NCI-H2196 (cell line): Measurements from ENCODE around the gene CD160.
"Not testable (repeated sequence)": the region's sequence is repeated elsewhere in the genome, so short reads cannot be mapped to it uniquely, and the experiment has no call there.

Experiments used
- DNase-seq: peaks from one replicate; lab custom pipeline; 2025; ENCODE audit not compliant: unreplicated experiment; lab: John Stamatoyannopoulos, UW

The CD160 gene

DNA sequence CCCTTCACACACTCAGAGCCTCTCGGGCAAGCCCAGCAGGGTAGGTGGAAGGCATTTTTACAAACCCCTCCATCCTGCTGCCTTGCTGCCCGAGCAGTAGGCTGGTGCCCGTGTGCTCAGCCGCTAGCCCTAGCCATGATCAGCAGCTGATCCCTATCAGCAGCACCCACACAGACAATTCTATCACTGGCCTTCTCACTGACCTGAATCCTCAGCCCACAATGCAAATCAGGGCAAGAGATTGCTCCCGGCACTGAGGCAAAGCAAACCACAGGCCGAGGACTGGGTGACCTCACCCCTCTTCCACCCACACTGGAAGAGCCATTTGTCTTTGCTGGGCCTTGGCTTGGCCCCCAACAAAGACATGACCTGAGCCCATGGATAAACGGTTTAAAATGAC, 11.2 kb upstream of the CD160 start:
- DNase-seq, result no peak

DNA sequence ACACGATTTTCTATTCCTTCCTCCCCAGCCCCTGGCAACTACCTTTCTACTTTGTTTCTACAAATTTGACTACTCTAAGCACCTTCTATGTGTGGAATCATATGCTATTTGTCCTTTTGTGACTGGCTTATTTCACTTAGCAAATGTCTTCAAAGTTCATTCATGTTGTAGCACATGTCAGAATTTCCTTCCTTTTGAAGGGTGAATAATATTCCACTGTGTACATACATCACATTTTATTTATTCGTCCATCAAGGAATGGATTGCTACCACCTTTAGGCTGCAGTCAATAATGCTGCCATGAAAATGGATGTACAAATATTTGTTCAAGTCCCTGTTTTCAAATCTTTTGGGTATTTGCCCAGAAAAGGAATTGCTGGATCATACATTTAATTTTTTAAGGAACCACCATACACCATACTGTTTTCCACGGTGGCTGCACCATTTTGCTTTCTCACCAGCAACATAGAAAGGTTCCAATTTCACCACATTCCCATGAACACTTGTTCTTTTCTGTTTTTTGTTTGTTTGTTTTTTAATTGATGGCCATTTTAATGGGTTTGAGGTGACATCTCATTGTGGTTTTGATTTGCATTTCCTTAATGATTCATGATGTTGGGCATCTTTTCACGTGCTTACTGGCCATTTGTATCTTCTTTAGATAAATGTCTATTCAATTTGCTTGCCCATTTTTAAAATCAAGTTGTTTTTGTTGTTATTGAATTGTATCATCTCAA, 8.8 kb upstream of the CD160 start:
- DNase-seq, result no peak

DNA sequence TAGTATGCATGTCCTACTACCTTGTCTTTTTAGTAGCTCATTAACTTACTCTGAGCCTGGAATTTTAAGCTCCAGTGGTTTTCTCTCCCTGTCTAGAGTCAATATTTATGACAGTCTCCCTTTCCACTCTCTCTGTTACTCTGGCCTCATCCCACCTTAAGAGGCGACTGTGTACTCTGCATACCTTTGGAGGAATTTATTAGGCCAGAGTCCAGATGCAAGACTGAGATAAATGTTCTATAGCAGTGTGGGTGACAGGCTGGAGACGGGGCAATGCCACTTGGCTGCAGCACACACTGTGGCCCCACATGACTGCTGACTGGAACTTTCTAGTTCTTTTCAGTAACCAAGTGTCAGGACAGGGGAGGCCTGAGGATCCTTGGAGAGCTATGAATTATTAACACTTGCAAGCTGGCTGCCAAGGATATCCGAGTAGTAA, 8.1 kb upstream of the CD160 start:
- DNase-seq, result no peak

DNA sequence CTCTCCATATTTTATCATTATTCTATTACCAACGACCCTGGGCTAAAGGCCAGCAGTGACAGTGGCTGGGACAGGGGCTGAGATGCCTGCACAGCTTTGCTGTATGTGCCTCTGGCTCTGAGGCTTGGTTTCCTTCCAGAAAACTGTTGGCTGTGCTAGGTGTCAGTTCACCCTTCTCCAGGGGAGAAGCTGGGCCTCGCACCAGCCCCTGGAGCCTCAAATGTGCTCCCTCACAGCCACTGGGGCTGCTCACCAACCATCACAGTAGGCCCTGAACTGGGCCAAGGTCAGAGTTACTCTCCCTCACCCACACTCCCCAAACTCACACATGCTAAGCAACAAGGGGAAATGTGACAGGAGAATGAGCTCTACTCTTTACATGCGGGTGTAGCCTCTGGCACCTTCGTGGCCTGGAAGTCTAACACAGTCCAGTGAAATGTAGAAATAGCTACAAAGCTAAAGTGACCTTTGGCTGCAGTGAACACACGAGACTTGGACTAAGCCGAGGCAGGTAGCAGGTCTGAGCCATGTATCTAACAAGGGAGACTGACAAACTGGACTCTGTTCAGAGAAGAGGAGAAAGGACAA, 4.7 kb upstream of the CD160 start:
- no peak for DNase-seq

DNA sequence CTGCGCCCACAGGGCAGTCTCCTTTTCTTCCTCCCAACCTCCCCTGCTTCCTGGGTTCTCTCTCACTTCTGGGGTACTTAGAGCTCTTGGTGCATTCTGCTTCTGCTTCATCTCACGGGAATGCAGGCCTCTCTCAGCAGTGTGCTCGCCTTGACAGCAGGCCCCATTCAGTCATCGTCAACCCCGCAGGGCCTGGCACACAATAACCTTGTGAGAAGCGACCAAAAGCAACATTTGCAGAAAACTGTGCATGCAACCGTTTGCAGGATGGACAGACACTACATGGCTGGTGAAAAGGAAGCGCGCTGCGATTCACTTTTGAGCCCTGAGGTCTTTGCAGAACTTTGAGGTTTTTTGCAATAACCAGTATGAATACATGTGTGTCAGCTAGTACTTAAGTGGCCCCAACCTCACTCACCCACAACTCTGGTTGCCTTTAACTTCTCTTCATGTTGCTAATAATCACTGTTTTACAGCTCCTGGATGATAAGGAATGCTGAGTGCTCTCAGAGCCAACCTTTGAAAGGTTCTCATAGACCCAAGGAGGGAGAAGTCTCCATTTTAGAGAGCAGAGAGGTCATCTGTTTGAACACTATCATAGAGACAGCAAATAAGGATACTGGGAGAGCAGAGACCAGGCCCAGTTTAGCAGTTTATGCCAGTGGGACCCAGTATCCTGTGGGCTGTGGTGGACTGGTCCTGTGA, 2.5 kb upstream of the CD160 start:
- no peak for DNase-seq

DNA sequence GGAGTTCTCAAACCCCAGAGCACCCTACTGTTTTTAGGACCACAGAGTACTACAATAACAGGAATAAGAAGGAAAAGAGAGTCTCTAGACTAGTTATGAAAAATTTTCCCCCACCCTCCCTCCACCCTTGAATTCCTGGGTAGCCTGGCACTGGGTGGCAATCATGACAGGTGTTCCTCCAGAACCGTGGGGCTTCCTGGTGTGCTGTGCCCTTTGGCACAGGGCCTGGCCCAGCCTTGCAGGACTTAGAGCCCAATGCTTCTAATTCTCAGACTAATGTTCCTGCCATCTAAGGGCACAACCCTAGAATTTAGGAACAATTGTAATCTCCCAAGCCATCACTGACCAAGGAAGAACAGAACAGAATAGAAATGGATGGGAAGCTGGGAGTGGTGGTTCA, 1.5 kb upstream of the CD160 start:
- DNase-seq, result no peak

DNA sequence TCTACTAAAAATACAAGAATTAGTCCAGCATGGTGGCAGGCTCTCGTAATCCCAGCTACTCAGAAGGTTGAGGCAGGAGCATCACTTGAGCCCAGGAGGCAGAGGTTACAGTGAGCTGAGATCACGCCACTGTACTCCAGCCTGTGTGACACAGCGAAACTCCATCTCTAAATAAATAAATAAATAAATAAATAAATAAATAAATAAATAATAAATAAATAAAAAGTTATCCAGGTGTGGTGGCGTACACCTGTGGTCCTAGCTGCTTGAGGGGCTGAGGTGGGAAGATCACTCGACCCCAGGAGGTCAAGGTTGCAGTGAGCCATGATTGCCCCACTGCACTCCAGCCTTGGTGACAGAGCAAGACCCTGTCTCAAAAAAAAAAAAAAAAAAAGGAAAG, 834 bp upstream of the CD160 start:
- not testable (repeated sequence) for DNase-seq

DNA sequence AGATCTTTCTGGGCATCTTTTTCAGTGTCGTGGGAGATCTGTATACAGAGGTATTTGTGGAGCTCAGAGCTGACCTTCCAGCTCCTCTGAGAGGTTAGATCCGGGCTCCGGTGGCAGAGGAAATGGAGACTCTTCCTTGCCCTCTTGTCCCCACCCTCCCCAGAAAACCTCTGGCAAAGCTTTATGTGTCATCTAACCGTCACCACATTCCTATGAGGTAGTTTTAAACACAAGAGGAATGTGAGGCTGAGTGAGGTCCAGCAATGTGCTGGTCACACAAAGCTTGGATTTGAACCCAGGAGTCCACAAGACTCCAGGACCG, 1.2 kb downstream of the CD160 start:
- DNase-seq, result no peak

DNA sequence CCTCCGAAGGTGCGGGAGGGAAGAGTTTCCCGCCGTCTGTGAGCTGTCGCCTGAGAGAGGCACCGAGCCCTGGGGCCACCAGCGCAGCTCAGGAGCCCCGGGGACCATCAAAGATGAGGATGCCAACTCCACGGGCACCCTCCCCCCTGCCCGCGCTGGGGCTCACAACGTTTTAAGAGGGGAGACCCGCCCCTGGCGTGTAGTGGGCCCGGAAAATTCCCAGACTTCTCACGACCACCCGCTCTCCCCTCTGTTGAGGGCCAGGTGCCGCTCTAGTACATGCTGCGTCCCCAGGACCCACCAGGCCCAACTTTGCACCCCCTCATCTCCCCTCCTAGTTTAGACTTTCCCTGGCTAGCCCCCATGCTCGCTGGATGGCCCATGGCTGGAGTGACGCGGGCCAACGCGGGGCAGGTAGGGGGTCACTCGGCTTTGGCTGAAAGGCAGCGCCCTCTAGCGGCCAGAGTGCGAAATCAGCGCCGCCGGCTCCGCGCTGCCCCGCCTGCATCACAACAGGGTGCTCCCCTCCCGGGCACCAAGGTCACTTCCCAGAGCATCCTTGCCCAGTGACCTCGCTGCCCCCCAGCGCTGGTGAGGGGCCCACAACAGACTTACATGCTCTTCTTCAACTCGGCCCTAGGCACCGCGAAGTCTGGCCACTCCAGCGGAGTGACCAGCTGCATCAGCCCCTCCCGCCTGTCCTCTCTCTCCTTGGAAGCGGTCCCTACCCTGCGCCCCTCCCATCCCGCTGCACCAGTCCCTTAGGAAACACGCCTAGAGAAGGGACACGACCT, 1.8 kb downstream of the CD160 start:
- DNase-seq, result peak; percentile 75

DNA sequence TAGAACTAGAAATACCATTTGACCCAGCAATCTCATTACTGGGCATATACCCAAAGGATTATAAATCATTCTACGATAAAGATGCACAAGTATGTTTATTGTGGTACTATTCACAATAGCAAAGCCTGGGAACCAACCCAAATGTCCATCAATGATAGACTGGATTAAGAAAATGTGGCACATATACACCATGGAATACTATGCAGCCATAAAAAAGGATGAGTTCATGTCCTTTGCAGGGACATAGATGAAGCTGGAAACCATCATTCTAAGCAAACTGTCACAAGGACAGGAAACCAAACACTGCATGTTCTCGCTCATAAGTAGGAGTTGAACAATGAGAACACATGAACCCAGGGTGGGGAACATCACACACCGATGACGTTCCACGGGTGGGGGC, 6.9 kb downstream of the CD160 start:
- DNase-seq, result not testable (repeated sequence)

DNA sequence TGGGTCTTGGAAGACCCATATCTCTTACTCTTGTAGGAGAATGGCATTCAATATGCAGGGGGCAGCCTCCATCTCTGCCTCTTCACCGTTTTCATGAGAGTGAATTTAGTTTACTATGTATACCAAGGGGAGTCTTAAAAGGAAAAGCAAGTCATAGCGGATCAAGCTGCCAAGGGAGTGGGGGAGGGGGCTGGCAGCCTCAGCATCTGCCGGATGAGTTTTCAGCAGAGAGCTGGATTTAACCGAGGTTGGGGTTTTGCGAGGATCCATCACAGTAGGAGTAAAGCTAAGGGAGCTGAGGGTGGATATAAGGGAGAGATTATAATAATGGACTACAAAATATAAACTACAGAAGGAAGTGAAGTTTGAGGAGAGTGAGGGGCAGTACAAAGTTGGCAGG, 9.9 kb downstream of the CD160 start:
- no peak for DNase-seq

DNA sequence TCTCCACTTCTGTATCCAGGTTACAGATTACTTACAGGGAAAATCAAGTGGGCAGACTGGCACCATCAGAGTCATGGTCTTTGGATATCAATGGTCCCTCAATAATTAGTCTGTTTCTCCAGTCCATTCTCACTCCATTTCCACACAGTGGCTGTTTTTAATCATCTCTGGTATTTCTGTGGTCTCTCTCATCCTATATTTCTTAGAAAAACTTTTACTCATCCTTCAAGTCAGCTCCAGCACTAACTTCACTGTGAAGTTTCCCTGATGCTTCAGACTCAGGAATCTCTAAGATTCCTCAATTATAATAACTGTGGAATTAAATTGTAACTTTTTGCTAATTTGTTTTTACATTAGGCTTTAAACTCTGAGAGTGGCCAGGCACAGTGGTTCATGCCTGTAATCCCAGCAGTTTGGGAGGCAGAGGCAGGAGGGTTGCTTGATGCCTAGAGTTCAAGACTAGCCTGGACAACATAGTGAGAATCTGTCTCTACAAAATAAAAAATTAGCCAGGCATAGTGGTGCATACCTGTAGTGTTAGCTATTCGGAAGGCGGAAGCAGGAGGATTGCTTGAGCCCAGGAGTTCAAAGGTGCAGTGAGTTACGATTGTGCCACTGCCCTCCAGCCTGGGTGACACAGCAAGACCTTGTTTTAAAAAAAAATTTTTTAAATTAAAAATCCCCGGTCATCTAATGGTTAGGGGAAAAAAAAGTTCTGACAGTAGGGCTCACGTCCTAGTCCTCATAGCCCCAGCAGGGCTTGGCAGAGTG, 10.6 kb downstream of the CD160 start:
- no peak for DNase-seq

DNA sequence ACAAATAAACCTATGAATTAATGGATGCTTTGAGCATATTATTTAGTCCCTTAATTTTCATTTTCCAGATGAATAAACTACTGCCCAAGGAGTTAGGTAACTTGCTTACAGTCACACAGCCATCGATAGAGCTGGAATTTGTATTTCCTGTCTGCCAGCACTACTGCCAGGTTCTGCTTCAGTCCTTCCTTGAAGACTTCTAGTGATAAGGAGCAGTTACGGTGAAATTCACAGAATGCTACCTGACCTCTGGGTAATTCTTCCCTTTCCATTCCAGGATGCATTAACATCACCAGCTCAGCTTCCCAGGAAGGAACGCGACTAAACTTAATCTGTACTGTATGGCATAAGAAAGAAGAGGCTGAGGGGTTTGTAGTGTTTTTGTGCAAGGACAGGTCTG, 11.2 kb downstream of the CD160 start:
- DNase-seq, result no peak

DNA sequence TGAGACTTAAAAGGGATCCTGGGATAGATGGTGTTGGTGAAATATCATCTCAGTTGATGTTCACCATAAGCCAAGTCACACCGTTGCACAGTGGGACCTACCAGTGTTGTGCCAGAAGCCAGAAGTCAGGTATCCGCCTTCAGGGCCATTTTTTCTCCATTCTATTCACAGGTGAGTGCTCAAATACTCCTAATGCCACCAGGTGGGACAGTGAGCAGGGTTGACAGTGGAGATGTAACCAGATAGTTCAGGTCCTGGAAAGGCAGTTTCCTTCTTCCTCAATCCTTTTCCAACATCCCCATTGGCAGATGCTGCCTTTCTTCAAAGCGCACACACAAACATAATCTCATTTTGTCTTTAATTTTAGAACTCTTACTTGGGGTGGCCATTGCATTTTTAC, 11.6 kb downstream of the CD160 start:
- DNase-seq, result no peak

DNA sequence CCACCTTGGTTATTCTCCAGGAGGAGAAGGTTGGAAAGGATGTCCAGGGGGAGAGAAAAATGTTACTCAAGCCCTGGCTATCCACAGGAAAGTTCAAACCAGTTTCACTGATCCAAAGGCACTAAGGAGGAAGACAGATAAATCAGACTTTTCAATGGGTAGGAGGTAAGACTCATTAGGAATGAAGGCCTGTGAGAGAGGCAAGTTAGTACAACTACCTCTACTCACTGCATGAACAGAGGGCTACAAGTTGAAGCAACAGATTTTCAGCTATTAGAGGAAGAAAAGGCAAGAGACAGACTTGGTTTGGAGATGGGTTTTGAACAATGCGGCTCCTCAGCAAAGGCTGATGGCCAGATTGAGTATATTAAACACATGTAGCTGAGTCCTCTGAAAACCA, 16.9 kb downstream of the CD160 start:
- no peak for DNase-seq

DNA sequence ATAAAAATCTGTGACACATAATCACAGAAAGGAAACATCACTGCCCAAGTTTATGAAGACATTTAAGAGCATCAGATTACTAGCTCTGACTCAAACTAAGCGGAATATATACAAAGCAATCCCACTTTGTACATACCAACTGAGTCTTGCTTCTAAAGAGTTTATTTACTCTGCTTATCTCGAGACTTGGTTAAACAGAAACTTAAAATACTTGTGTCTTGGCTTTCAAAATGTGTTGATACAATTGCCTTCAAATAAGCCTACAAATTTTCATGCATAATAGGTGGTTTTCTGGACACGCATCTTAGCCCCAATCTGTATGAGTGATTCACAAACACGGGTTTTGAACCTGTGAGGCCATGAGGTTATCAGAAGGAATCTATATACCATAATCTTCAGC, 21.0 kb downstream of the CD160 start:
- no peak for DNase-seq

DNA sequence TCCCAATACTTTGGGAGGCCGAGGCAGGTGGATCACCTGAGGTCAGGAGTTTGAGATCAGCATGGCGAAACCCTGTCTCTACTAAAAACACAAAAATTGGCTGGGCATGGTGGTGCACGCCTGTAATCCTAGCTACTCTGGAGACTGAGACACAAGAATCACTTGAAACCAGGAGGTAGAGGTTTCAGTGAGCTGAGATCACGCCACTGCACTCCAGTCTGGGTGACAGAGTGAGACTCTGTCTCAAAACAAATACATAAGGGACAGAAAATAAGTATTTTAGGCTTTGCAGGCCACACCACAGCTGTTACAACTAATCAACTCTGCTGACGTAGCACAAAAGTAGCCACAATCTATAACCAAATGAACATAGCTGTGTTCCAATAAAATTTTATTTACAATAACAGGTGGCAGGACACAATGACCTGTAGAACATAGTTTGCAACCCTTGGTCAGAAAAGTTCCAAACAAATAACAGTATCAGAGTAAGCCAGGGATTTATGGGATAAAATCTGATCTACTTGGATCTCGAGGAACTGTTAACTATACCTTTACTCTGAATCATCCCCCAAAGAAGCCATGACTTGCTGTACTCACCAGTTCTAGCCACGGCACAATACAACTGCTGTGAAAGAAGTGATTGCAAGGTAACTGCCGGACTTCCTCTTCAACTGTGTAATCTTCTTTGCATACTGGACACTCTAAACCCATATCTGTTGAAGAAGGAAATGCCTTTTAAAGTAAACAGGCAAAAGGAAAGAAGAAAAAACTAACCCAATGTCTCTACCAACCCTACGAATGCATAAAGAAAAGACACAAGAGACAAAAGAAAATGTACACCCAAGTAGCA, 28.3 kb downstream of the CD160 start:
- DNase-seq, result no peak

DNA sequence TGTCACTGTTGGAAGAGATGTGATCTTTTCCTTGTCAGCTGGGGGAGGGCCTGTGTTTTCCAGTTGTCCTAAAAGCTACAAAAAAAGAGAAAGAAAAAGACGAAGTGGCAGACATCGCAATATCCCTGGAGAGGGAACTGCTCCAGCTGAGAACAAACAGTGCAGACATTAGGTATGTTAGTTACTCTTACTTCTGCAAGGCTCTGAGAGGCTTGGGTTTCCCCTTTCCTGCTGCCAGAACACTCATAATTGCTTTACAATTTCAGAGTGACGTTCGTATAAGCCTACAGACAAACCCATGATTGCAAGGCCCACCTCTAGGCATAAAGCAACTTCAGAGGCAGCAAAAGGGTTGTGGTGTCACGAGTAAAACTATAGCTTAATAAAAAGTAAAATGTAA, 31.1 kb downstream of the CD160 start:
- DNase-seq, result no peak

DNA sequence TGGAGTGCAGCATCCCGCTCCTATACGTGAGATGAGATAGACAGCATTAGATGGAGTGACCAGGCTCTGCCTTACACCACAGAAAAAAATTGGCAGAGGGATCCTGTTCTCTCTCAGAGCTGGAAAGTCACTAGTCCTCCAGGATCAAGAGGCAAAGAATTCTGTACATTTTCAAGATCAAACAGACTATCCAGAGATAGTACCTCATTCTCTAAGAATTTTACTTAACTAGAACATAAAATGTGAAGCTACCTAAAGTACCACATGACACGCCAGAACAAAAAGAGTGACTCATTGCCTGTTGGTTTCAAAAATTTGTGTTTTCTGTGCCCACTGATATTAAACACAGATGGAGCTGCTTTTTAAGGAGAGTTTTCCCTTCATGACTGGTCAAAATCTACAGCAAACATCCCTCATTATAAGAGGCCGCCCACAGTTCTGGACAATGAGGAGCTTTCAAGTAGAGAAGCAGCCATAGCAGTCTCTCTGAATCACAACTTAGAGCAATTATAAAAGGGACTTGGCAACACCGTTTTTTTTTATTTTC, 32.3 kb downstream of the CD160 start:
- DNase-seq, result no peak

DNA sequence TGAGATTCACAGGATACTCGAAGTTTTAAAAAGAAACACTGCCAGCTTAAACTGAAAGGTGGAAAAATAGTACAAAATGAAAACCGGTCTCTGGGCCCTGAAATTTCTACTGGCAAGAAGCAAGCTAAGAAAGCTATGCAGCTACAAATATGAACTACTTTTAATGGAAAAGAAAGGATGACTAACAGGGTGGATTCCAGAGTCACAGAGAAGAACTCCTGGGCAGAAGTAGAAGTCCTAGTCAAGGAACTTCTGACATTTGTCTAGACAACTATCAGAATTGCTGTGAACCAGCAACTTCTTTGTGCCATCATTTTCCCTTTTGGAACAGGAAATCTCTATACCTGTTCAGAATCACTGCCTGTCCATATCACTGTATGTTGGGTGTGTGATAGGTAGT, 38.1 kb downstream of the CD160 start:
- no peak for DNase-seq
